HG03354 (cell line): ENCODE data around the gene PIK3CD.
"Not testable (repeated sequence)": the region's sequence is repeated elsewhere in the genome, so short reads cannot be mapped to it uniquely, and the experiment has no call there.

Experiments
- ATAC-seq: cut with Tn5 transposase; IDR thresholded peaks from one replicate; pipeline ENCODE4 v1.9.1; 2021; ENCODE audit warnings: mild to moderate bottlenecking; ENCODE audit not compliant: unreplicated experiment, poor library complexity, severe bottlenecking

Gene PIK3CD

GRCh38 chr1:9759939-9760338 lies 108.4 kb downstream of the PIK3CD start:
- ATAC-seq = no peak

DNA sequence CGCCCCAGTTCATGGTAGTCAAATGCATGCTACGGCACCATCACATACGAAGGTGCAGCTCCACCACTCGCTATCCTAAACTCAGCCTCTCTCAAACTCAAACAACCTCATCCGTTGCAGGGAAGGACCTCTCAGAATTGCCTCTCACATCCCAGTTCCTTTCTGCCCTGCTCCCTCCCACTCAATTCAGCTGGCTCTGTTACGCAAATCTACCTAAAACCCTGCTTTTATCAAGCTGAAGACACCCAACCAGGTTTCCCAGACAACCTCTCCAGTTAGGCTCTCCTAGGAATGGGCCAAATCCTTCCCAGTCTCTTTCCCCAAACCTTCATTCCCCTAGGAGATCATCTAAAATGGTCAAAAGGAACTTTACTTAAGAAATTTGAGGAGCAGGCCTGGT lies 109.3 kb downstream of the PIK3CD start:
- no peak for ATAC-seq

- ATAC-seq = no peak
These were observed 110.3 kb downstream of the PIK3CD start for GRCh38 chr1:9761855-9762254.

GRCh38 chr1:9762446-9762845 lies 110.9 kb downstream of the PIK3CD start:
- ATAC-seq = not testable (repeated sequence)

- no peak for ATAC-seq
These were observed 112.4 kb downstream of the PIK3CD start for GRCh38 chr1:9763914-9764313.

- ATAC-seq = no peak
These were observed 113.0 kb downstream of the PIK3CD start for GRCh38 chr1:9764550-9764949.

DNA sequence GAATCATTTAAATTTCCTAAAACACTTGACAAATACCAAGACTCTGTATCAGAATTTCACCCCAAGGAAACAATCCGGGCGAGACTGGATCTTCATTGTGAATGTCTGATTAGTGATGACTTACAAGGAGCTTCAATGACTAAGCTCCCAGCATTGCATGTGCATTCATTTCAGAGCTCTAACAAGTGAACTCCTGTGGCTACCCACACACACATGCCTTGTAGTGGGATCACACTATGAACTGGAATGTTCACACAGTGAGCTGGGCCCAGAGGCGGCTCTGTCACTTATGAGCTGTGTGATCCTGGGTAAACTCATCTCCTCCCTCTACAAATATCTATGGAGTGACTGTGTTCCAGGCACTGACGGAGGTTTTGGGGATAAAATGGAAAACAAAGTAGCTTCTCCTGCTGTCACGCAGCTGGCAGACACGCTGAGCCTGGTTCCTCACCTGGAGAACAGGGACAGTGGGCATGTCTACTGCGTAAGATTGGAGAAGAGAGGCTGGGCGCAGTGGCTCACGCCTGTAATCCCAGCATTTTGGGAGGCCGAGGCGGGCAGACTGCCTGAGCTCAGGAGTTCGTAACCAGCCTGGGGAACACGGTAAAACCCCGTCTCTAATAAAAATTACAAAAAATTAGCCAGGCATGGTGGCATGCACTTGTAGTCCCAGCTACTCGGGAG lies 115.4 kb downstream of the PIK3CD start:
- ATAC-seq = no peak

DNA sequence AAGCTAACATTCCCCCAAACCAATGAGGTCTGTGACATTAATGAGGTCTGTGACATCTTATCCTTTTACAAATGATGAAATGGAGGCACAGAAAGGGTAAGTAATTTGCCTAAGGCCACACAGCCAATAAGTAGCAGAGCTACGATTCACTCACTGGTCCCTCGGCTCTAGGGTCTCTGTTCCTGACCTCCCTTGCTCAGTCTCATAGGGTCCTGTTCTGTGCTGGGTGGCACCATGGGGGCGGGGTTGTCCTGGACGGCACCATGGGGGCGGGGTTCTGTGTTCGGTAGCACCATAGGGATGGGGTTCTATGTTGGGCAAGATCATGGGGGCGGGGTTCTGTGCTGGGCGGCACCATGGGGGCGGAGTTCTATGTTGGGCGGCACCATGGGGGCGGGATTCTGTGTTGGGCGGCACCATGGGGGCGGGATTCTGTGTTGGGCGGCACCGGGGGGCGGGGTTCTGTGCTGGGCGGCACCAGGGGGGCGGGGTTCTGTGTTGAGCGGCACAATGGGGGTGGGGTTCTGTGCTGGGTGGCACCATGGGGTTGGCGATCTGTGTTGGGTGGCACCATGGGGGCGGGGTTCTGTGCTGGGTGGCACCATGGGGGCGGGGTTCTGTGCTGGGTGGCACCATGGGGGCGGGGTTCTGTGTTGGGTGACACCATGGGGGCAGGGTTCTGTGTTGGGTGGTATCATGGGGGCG lies 116.6 kb downstream of the PIK3CD start:
- no peak for ATAC-seq

GRCh38 chr1:9768983-9769382 lies 117.5 kb downstream of the PIK3CD start:
- no peak for ATAC-seq

DNA sequence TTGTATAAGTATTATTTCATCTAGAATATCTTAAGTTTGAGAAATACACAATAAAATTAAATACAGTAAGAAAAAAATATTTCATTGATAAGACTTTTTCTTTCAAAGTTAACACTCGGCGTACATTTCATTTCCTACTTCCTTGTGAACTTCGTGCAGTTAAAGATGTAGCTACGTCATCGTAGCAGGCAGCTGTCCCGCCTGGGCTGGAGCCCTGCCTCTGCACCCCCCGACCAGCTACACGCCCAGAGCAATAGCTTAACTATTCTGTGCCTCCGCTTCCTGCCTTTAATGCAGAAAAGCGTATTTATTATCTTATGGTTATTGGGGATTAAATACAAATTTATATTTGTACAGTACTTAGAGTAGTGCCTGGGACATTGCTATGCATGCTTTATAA lies 118.8 kb downstream of the PIK3CD start:
- ATAC-seq = no peak

GRCh38 chr1:9774712-9775679 lies 123.5 kb downstream of the PIK3CD start:
- no peak for ATAC-seq

GRCh38 chr1:9776685-9777084 lies 125.2 kb downstream of the PIK3CD start:
- no peak for ATAC-seq
